AG09309 (cell line): Measurements from ENCODE around the gene DPYSL5.

Experiments
- DNase-seq: peaks from one replicate; pipeline ENCODE4 v3.0.0-alpha.2; 2010; ENCODE audit warnings: low read depth
- H3K4me3 ChIP-seq: 2 replicates; pipeline ENCODE4 v1.5.1; 2011; ENCODE audit warnings: mild to moderate bottlenecking, low read depth, low read length, moderate library complexity; ENCODE audit not compliant: control insufficient read depth
- CTCF ChIP-seq: IDR thresholded peaks from 2 replicates; pipeline ENCODE4 v1.5.1; 2011; ENCODE audit warnings: mild to moderate bottlenecking, low read depth, low read length, inconsistent platforms; ENCODE audit not compliant: insufficient read depth, control insufficient read depth; ENCODE audit errors: missing control alignments

Gene DPYSL5

GRCh38 chr2:26904839-26905238 lies 56.9 kb downstream of the DPYSL5 start:
- H3K4me3 ChIP-seq, result no peak overlapping the region
- no peak for DNase-seq
- TF ChIP-seq CTCF, result no peak

- TF ChIP-seq CTCF, result no peak
- DNase-seq, result no peak
- no peak overlapping the region for H3K4me3 ChIP-seq
These were observed 57.6 kb downstream of the DPYSL5 start for GRCh38 chr2:26905341-26906198.

- no peak overlapping the region for H3K4me3 ChIP-seq
- no peak for TF ChIP-seq CTCF
- DNase-seq, result no peak
These were observed 59.5 kb downstream of the DPYSL5 start for GRCh38 chr2:26907416-26907815.

- no peak for TF ChIP-seq CTCF
- no peak for DNase-seq
These were observed 62.2 kb downstream of the DPYSL5 start for GRCh38 chr2:26910176-26910575.

GRCh38 chr2:26911911-26912861 lies 64.3 kb downstream of the DPYSL5 start:
- no peak for DNase-seq
- H3K4me3 ChIP-seq, result no peak overlapping the region
- no peak for TF ChIP-seq CTCF

More at GRCh38 chr2:26910176-26910575, 62.2 kb downstream of the DPYSL5 start:
- no peak overlapping the region for H3K4me3 ChIP-seq

- no peak overlapping the region for H3K4me3 ChIP-seq
- DNase-seq, result no peak
- TF ChIP-seq CTCF, result no peak
These were observed 65.7 kb downstream of the DPYSL5 start for GRCh38 chr2:26913606-26913998.
